Skeletal muscle tissue (tissue), 4 donors: Measurements from ENCODE around the gene TBCE. TPM values are rescaled to one million over a fixed set of nuclear protein-coding genes. Genes with fewer than 3 reads are reported as not detected.

ENCODE experiments used
- H3K27ac ChIP-seq: one replicate; pipeline ENCODE4 v1.7.0; 2013; ENCODE audit warnings: mild to moderate bottlenecking, low read depth, low read length, inconsistent platforms
- H3K27me3 ChIP-seq, 3 donors: one replicate each; pipeline ENCODE4 v1.7.0; 2013; ENCODE audit warnings: low read length in 3 of 3; ENCODE audit not compliant: control insufficient read depth in 3 of 3, insufficient read depth in 3 of 3
- H3K36me3 ChIP-seq, 3 donors: one replicate each; pipeline ENCODE4 v1.7.0; 2013; ENCODE audit warnings: low read length in 3 of 3; ENCODE audit not compliant: control insufficient read depth in 3 of 3, insufficient read depth in 3 of 3
- H3K4me1 ChIP-seq, 3 donors: one replicate each; pipeline ENCODE4 v1.7.0; 2013; ENCODE audit warnings: low read length in 3 of 3, mild to moderate bottlenecking in 3 of 3; ENCODE audit not compliant: control insufficient read depth in 3 of 3, insufficient read depth in 3 of 3
- H3K4me3 ChIP-seq, 3 donors: one replicate each; pipeline ENCODE4 v1.7.0; 2013; ENCODE audit warnings: low read length in 3 of 3
- H3K9ac ChIP-seq, 3 donors: one replicate each; pipeline ENCODE4 v1.7.0; 2013; ENCODE audit warnings: low read length in 3 of 3, mild to moderate bottlenecking in 3 of 3, moderate library complexity in 2 of 3, low read depth in 1 of 3
- H3K9me3 ChIP-seq, 3 donors: one replicate each; pipeline ENCODE4 v1.7.0; 2013; ENCODE audit warnings: low read length in 3 of 3; ENCODE audit not compliant: control insufficient read depth in 3 of 3
- total RNA-seq: library from RNA; depleted of rRNA; stranded (reverse); fragments of >200 nt; gene quantifications from one replicate; pipeline ENCODE4 v1.2.3, GENCODE V29; 2014
- donor health status: Osteomylitis.

The TBCE gene, protein sequence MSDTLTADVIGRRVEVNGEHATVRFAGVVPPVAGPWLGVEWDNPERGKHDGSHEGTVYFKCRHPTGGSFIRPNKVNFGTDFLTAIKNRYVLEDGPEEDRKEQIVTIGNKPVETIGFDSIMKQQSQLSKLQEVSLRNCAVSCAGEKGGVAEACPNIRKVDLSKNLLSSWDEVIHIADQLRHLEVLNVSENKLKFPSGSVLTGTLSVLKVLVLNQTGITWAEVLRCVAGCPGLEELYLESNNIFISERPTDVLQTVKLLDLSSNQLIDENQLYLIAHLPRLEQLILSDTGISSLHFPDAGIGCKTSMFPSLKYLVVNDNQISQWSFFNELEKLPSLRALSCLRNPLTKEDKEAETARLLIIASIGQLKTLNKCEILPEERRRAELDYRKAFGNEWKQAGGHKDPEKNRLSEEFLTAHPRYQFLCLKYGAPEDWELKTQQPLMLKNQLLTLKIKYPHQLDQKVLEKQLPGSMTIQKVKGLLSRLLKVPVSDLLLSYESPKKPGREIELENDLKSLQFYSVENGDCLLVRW
- 32.9 TPM for total RNA-seq

DNA sequence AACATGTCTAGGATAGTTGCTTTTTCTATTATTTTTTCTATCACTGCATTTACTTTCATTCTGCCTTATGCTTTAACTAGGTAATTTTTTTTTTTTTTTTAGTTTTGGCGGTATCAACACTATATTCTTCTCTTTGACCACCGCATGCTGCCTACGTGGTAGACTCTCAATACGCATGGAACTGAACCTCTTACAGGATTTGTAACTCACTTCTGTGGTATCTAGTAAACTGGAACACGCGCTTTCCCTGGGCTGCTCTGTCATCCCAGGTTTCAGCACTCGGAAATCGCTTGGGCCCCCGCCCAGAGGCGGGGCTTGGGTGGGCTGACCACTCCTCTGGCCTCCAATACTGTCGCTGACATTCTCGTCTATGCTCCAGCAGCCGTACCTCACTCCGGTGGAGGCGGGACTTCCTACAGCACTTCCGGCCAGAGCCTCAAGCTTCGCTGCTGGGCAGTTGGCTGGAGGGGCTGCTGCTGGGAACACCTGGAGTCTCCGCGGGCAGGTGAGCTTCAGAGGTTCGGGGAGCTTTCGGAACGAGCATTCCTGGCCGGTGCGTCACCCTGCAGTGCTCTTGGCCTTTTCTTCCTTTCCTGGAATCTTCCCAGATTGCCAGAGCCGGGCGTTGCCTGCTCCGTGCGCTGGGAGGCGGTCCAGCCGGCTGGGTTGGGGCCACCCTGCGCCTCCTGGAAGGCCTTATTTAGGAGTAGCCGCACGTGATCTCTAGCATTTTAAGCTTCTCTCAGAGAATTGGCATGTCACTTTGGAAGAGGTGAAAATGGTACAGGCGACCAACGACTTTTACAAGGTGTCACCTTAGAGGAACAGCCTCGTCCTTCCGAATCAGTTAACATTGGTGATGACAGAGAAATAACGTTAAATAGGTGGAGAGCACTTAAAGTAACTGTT is at the start of gene TBCE:
TSS of gene TBCE (plus strand) at position 428 of the 909 bp plus-strand sequence. CDS start 12,623 bp downstream, outside the sequence.
- Histone ChIP-seq H3K36me3 (no peaks in the 10 kb centered on the region), H3K9ac (peak within 1 kb of the TSS; percentile 85 to 94 (median 94)), H3K4me1 (peaks cover 0 to 3% (median 3%) of the 10 kb centered on the region in 3 donors), H3K4me3 (peak within 1 kb of the TSS; percentile 91 to 99 (median 98)), H3K27me3 (no peaks in the 10 kb centered on the region), H3K9me3 (no peaks in the 10 kb centered on the region), H3K27ac (peak within 1 kb of the TSS; percentile 73)

DNA sequence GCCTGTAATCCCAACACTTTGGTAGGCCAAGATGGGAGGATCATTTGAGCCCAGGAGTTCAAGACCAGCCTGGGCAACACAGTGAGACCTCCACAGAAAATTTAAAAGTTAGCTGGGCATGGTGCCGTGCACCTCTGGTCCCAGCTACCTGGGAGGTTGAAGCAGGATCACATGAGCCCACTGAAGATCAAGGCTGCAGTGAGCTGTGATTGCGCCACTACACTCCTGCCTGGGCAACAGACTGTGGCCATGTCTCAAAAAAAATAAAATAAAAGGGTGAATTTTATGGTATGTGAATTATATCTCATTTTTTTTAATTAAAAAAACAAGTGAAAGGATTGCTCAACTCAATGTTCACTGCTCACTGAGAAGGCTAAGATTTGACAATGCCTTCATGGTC is 48.0 kb upstream of the TBCE start:
- Histone ChIP-seq H3K4me1 (peaks cover 4 to 13% (median 6%) of the 10 kb centered on the region in 3 donors), H3K27me3 (no peaks in the 10 kb centered on the region), H3K9me3 (no peaks in the 10 kb centered on the region), H3K4me3 (no peak overlapping the region), H3K36me3 (peaks cover 0 to 2% (median 0%) of the 10 kb centered on the region in 3 donors), H3K9ac (no peak overlapping the region), H3K27ac (no peak overlapping the region)

DNA sequence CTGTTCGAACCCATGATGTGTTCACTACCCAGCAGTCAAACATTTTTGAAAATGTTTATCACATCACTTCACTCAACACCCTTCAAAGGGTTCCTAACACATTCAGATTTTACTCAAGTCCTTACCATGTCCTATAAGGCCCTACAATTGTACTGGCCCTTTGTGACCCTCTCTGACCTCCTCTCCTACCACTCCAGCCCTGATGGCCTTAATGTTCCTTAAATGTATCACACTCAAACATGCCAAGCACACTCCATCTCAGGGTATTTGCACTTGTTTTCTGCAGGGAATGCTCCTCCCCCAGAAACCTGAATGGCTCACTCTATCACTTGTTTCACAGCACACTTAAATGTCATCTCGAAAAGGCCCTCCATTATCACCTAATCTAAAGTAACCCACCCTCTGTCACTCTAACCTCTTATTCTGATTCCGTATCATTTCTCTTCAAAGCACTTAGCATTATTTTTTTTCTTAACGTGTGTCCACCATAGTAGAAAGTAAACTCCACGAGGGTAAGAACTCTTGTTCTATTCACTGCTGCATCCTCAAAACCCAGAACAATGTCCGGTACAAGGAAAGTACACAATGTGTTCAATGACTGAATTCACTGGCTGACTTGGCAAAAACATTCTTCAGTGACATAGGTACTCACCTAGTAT is 46.6 kb upstream of the TBCE start:
- Histone ChIP-seq H3K4me1 (peaks cover 4 to 21% (median 16%) of the 10 kb centered on the region in 3 donors), H3K36me3 (peaks cover 0 to 2% (median 0%) of the 10 kb centered on the region in 3 donors), H3K9me3 (no peaks in the 10 kb centered on the region), H3K9ac (no peak overlapping the region), H3K27ac (no peak overlapping the region), H3K4me3 (no peak overlapping the region), H3K27me3 (no peaks in the 10 kb centered on the region)

DNA sequence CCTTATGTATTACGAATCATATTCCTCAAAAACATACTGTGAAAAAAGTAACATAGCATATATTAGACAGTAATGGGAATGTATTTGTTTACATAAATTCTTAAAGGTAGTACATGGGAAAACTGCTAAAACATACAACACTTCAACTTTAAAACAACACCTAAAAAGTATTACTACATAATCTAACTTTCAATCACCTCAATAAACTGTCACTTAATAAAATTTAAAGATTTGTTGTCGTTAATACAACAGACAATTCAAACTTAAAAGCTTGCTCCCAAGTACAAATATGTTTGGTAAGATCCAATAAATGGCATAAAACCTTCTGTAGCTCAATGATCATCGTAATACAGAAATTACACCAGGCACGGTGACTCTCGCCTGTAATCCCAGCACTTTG is 42.9 kb upstream of the TBCE start:
- H3K27me3 ChIP-seq, result no peaks in the 10 kb centered on the region
- no peak overlapping the region for H3K9ac ChIP-seq
- no peak overlapping the region for H3K27ac ChIP-seq
- H3K9me3 ChIP-seq, result no peaks in the 10 kb centered on the region
- H3K36me3 ChIP-seq, result peaks cover 0 to 2% (median 0%) of the 10 kb centered on the region in 3 donors
- H3K4me3 ChIP-seq, result no peak overlapping the region
- peaks cover 11 to 36% (median 23%) of the 10 kb centered on the region in 3 donors for H3K4me1 ChIP-seq

DNA sequence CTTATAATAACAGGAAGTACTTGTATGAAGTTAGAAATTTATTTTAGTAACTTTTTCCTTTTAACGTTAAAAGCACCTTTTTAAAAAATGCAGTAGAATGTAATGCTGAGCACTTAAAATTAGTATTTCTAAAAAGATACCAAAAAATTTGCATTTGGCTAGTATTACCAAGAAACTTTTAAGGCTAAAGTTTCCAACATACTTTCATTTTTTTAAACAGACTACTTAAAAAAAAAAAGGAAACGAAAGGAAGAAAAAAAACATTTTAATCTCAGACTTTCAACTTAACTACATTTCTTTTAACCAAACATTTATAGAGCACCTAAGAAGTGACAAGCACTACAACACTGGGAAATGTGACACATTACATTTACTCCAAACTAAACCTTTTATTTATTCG is 42.1 kb upstream of the TBCE start:
- H3K9me3 ChIP-seq, result no peaks in the 10 kb centered on the region
- H3K36me3 ChIP-seq, result peaks cover 0 to 2% (median 0%) of the 10 kb centered on the region in 3 donors
- H3K27ac ChIP-seq, result no peak overlapping the region
- no peak overlapping the region for H3K4me3 ChIP-seq
- peak overlapping the region in 2 of 3 donors; percentile 12 to 33 for H3K9ac ChIP-seq
- peaks cover 16 to 40% (median 30%) of the 10 kb centered on the region in 3 donors for H3K4me1 ChIP-seq
- no peaks in the 10 kb centered on the region for H3K27me3 ChIP-seq

DNA sequence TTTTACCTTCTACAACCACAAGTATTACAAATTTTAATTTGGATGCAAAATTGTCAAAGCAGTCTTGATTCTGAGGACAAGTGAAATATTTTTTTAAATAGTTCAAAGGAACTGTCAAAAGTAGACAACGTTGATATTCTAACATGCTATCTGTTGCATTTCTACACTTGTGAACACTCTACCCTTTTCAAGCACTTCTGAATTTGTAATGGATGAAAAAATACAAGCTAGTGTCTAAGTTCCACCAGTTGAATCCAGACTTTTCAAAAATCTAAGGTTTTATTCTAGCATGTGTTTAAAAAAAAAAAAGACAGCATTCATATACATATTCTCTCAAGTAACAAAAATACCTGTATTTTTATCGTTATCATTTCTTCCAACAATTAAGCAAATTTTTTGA is 41.4 kb upstream of the TBCE start:
- H3K27me3 ChIP-seq, result no peaks in the 10 kb centered on the region
- H3K36me3 ChIP-seq, result peaks cover 0 to 2% (median 0%) of the 10 kb centered on the region in 3 donors
- H3K9ac ChIP-seq, result peak overlapping the region in 2 of 3 donors; percentile 4 to 97
- H3K4me3 ChIP-seq, result peak overlapping the region in 1 of 3 donors; percentile 90
- H3K9me3 ChIP-seq, result no peaks in the 10 kb centered on the region
- H3K4me1 ChIP-seq, result peaks cover 15 to 40% (median 29%) of the 10 kb centered on the region in 3 donors
- no peak overlapping the region for H3K27ac ChIP-seq

DNA sequence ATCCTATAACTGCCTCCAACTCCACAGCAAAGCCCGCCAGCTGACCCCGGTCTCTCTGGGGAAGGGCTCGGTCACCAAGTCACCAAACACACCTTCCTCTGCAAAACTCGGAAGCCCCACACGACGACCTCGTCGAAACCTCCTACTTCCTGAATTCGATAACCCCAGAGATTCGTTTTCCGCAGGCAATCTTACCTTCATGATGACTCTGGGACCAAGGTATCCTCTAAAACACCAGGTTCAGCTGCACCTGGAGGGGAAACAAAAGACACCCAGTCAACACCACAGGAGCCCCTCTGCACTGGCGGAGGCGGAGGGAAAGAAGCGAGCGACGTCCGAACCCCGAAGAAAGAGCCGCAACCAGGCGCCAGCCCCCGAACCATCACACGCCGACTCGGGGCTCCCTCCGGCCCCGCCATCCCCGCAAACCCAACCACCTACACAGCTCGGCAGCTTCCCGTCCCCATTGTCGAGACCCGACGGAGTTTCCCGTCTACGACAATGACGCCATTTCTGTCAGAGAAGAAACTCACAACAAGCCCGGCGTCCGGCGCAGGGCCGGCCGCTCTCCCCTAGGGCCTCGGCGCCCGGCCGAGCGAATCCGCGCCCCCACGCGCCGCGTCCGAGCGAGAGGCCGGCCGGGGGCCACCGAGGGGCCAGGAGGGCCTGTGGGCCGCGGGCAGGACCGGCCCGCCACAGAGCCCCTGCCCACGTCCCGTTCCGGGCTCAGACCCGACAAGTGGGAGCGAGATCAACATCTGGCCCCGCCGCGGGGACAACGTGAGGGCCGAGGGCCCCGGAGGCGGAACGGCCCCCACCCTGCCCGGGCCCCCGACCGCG is 40.3 kb upstream of the TBCE start:
- no peaks in the 10 kb centered on the region for H3K27me3 ChIP-seq
- H3K36me3 ChIP-seq, result peaks cover 0 to 2% (median 0%) of the 10 kb centered on the region in 3 donors
- no peaks in the 10 kb centered on the region for H3K9me3 ChIP-seq
- H3K4me3 ChIP-seq, result peak overlapping the region; percentile 88 to 92 (median 90)
- H3K9ac ChIP-seq, result peak overlapping the region; percentile 86 to 97 (median 89)
- H3K27ac ChIP-seq, result peak overlapping the region; percentile 96
- H3K4me1 ChIP-seq, result peaks cover 17 to 45% (median 31%) of the 10 kb centered on the region in 3 donors

DNA sequence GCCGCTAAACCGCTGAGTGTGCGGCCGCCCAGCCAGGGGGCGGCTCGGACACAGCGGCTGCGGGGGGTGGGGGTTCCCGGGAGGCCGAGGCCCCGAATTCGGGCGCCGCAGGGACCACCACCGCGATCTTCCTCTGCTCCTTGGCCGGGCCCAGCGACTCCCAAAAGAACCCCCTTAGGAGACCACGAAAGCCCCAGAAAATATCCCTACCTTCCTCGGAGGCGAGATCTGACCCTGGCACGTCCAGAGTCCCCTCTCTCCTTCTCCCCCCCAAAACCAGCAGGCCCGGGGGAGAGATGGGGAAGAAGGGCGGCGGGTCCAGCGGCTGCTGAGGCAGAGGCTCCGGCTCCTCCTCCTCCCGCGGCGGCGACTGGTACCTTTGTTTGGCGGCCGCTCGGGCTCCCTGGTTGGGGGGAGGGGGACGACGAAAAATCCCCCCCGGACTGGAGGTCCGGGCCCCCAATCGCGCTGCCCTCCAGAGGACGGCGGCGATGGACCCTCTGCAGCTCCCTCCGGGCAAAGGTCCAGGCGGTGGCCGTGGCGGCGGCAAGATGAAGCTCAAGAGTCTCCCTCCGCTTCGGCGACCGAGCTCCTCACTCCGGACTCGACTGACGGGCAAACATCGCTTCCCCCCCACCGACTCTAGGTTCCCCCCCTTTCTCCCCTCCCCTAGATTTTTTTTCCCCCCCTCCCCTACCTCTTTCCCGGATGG is 39.5 kb upstream of the TBCE start, which contains the start of gene ARID4B:
TSS of gene ARID4B (minus strand) at position 621 of the 712 bp plus-strand sequence. CDS start 1,260 bp downstream, outside the sequence.
- H3K27me3 ChIP-seq, result no peaks in the 10 kb centered on the region
- no peaks in the 10 kb centered on the region for H3K9me3 ChIP-seq
- H3K36me3 ChIP-seq, result no peaks in the 10 kb centered on the region
- peak within 1 kb of the TSS; percentile 96 for H3K27ac ChIP-seq
- H3K9ac ChIP-seq, result peak within 1 kb of the TSS; percentile 89 to 97 (median 91)
- H3K4me3 ChIP-seq, result peak within 1 kb of the TSS; percentile 90 to 93 (median 90)
- H3K4me1 ChIP-seq, result peaks cover 17 to 44% (median 34%) of the 10 kb centered on the region in 3 donors
